GM10847 (cell line): ENCODE data around the gene PDIA5.

Experiments used
- POLR2A ChIP-seq: IDR thresholded peaks from 2 replicates; pipeline ENCODE4 v1.6.1; 2011; ENCODE audit not compliant: insufficient read length; ENCODE audit errors: extremely low read depth

Gene PDIA5

GRCh38 chr3:123152687-123153086 lies 85.9 kb downstream of the PDIA5 start:
- no peak for TF ChIP-seq POLR2A

- TF ChIP-seq POLR2A = no peak
These were observed 86.5 kb downstream of the PDIA5 start for GRCh38 chr3:123153125-123154019.

GRCh38 chr3:123154020-123154985 lies 87.5 kb downstream of the PDIA5 start:
- no peak for TF ChIP-seq POLR2A

GRCh38 chr3:123155471-123156011 lies 88.7 kb downstream of the PDIA5 start:
- no peak for TF ChIP-seq POLR2A

DNA sequence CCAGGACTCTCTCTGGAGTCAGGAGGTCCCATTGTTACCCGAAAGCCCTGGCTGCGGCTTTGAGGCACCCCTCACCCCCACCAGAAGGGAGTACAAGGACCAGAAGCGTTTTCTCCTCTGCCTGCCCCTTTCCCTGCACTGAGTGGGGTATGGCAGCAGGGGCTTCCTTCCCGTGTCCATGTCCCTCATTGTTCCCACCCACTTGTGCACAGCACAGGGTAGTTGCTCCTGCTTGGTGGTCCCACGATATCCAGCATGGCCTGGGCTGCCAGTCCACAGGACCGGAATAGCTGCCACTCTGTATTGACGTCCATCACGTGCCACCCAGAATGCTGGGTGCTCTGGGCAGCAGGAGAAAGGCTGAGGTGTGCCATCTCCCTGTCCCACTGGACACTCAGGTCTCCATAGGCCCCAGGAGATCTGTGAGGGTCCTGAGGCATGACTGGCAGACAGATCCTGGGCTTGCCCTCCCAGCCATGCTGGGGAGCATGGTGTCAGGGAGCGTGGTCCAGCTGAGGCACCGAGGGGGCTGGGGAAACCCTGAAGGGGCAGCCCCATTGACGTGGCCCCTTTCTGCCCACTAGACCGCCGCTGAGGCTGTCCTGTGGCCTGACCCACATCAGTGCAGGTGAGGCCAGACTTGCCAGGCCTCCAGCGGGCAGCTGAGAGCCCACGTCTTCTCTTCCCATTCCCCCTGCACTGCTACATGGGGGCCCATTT lies 89.6 kb downstream of the PDIA5 start:
- no peak for TF ChIP-seq POLR2A

DNA sequence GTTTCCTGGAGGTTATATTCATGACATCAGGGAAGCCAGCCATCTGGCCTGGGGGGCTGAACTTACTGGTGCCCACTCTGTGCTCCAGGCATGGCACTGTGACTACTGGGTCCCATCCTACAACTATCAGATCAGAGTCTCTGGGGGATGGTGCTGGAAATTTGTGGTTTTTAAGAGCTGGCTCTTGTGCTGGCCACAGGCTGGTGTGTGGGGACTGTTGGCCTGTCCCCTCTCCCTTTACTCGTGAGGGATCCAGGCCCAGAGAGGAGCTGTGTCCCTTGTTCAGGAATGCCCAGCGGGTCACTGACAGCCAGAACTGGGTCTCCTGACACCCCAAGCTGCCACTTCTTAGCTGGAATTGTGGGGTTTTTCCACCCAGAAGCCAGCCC lies 90.4 kb downstream of the PDIA5 start:
- no peak for TF ChIP-seq POLR2A

GRCh38 chr3:123157598-123158287 lies 90.9 kb downstream of the PDIA5 start:
- no peak for TF ChIP-seq POLR2A

GRCh38 chr3:123158330-123158729 lies 91.5 kb downstream of the PDIA5 start:
- TF ChIP-seq POLR2A = no peak

GRCh38 chr3:123158899-123159390 lies 92.1 kb downstream of the PDIA5 start:
- TF ChIP-seq POLR2A = no peak

DNA sequence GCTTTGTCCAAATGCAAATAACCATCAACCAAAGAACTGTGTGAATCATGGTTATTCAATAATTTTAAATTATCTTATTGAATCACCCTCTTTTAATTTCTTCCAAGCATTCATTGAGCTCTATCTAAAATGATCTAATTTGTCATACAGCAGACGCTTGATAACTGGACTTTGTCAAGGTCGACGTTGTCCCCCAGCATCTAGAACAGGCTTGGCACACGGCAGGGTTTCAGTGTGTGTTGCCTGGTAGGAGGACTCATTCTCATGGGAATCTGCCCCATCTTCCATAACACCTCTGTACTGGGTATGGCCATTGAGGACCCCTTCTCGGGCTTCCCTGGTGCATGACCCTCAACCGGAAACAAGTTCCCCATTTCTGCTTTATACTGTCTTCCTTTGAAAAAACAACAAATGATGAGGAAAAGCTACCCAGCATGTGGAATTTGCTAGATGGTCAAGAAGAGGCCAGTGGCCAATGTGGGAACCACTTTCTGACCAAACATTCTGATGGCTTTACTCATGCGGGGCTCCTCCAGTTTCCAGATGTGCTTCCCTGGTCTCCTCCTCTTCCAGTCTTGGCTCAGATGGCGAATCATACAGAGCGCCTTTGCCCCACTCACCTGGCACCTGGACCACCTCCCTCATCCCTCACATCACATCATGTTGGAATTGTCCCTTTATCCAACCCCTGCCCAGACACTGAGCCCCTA lies 93.3 kb downstream of the PDIA5 start:
- no peak for TF ChIP-seq POLR2A

DNA sequence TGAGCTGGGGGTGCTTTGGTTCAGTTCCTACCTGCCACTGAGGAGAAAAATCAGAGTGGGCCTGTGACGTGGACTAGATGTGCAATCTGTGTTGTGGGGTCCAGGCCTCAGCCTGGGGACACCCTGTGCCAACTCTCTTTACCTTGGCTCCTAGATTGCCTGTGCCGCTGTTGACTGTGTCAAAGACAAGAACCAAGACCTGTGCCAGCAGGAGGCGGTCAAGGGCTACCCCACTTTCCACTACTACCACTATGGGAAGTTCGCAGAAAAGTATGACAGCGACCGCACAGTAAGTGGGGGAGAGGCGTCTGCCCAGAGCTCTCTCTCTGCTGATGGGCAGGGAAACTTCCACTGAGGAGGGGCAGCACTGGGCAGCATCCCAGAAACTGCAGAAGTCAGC lies 94.3 kb downstream of the PDIA5 start:
- no peak for TF ChIP-seq POLR2A

- TF ChIP-seq POLR2A = no peak
These were observed 96.3 kb downstream of the PDIA5 start for GRCh38 chr3:123163141-123163540.

GRCh38 chr3:123165163-123165562 lies 98.3 kb downstream of the PDIA5 start:
- TF ChIP-seq POLR2A = no peak

DNA sequence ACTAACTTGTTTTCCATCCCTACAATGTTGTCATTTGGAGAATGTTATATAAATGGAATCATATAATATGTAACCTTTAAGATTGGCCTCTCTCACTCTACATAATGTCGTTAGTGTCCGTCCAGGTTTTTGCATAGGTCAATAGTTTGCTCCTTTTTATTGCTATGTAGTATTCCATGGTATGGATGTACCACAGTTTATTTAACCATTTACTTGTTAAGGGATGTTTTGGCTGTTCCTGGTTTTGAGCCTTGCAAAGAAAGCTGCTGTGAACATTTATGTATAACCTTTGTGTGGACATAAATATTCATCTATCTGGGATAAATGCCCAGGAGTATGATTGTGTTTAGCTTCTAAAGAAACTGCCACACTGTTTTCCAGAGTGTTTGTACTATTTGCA lies 100.9 kb downstream of the PDIA5 start:
- no peak for TF ChIP-seq POLR2A
